C4-2B (cell line): ENCODE results near the gene PREX1.
"Not testable (repeated sequence)": the region's sequence is repeated elsewhere in the genome, so short reads cannot be mapped to it uniquely, and the experiment has no call there.

Experiments
- H3K27ac ChIP-seq: fragments of 450-650 bp; 2 replicates; pipeline ENCODE4 v1.5.1; 2017
- ZFX ChIP-seq: fragments of 450-650 bp; IDR thresholded peaks from 2 replicates; pipeline ENCODE4 v1.6.1; 2017
- TF ChIP-seq, protein P1 (sequence below): fragments of 450-650 bp; conservative IDR thresholded peaks from 2 replicates; pipeline ENCODE4 v1.5.1; 2017; ENCODE audit warnings: mild to moderate bottlenecking

The PREX1 gene

GRCh38 chr20:48846516-48847492 is 19.0 kb upstream of the PREX1 start:
- H3K27ac ChIP-seq: no peak overlapping the region
- TF ChIP-seq, protein P1, sequence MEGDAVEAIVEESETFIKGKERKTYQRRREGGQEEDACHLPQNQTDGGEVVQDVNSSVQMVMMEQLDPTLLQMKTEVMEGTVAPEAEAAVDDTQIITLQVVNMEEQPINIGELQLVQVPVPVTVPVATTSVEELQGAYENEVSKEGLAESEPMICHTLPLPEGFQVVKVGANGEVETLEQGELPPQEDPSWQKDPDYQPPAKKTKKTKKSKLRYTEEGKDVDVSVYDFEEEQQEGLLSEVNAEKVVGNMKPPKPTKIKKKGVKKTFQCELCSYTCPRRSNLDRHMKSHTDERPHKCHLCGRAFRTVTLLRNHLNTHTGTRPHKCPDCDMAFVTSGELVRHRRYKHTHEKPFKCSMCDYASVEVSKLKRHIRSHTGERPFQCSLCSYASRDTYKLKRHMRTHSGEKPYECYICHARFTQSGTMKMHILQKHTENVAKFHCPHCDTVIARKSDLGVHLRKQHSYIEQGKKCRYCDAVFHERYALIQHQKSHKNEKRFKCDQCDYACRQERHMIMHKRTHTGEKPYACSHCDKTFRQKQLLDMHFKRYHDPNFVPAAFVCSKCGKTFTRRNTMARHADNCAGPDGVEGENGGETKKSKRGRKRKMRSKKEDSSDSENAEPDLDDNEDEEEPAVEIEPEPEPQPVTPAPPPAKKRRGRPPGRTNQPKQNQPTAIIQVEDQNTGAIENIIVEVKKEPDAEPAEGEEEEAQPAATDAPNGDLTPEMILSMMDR: no peak
- no peak for TF ChIP-seq ZFX

GRCh38 chr20:48845721-48846306 is 18.0 kb upstream of the PREX1 start:
- H3K27ac ChIP-seq: no peak overlapping the region
- TF ChIP-seq, protein P1: no peak
- TF ChIP-seq ZFX: no peak

GRCh38 chr20:48844996-48845395 is 17.2 kb upstream of the PREX1 start:
- TF ChIP-seq, protein P1: no peak
- no peak for TF ChIP-seq ZFX
- no peak overlapping the region for H3K27ac ChIP-seq

DNA sequence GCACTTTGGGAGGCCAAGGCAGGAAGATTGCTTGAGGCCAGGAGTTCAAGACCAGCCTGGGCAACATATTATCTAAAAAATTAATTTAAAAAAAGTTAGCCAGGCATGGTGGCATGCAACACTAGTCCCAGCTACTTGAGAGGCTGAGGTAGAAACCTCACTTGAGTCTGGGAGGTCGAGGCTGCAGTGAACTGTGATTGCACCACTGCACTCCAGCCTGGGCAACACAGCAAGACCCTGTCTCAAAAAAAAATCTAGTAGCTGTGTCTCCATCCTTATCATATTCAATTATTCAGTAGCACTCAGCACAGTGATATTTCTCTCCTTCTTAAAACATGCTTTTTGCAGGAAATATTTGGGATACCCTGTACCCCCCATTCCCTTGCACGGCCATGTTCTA is 16.1 kb upstream of the PREX1 start:
- H3K27ac ChIP-seq: not testable (repeated sequence)

GRCh38 chr20:48843057-48843806 is 15.4 kb upstream of the PREX1 start:
- H3K27ac ChIP-seq: no peak overlapping the region

DNA sequence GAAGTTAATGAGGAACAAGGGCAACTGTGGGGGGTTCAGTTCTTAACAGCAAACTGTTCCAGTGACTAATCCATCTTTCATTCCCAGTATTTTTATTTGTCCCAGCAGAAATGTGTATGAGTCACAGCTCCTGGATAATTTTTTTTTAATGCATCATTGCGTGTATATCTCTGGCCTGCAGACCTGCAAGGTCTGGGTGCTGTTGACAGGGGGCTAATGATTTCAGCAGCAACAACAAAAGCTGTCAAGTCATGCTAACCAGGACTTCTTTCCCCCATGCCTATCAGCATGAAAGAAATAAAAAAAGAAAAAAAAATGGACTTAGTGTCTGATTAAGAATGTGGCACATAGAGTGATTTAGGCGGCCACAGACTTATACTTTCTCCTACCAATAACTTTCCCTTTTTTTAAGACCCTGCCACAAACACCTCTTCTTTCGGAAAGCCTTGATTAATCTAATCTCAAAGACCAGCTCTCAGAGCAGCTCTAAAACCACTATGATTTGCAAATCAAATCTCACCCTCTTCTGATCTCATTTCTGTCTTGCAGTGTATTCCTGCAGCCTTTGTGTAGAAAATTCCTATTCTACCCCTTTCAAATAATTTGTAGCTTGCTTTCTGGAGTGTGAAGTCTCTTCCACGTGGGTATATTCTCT is 14.2 kb upstream of the PREX1 start:
- TF ChIP-seq ZFX: no peak
- TF ChIP-seq, protein P1: no peak
- no peak overlapping the region for H3K27ac ChIP-seq

More at GRCh38 chr20:48843057-48843806, 15.4 kb upstream of the PREX1 start:
- TF ChIP-seq, protein P1: no peak
- no peak for TF ChIP-seq ZFX

DNA sequence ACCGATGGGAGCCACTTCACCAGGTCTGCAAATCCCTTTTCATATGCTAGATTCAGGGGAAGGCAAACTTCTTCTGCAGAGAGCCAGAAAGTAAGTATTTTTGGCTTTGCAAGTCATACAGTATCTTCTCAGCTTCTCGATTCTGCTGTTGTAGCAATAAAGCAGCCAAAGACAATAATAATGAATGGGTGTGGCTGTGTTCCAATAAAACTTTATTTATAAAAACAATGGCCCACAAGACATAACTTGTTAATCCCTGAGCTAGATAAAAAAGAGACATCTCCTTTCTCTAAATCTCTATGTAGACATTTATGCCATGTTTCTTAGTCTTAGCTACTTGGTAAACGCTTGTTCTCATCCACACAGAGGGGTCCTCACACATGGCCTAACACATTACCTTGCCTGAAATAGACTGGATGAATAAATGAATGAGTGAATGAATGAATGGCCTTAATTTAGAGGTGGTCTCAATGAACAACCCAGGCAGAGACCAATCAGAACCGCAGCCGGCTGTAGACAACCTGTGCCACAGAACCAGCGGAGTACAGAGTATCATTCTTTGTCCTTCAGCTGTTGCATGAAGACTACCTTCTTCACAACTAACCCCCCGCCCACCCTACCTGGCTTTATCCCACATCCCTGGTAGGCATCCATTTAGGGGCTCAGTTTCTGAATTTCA is 13.5 kb upstream of the PREX1 start:
- TF ChIP-seq, protein P1: no peak
- no peak for TF ChIP-seq ZFX
- H3K27ac ChIP-seq: no peak overlapping the region
